OCI-LY7 (cell line): ENCODE results near the gene SERPINA4. TPM values are rescaled to one million over a fixed set of nuclear protein-coding genes. Genes with fewer than 3 reads are reported as not detected.
"Not testable (repeated sequence)": the region's sequence is repeated elsewhere in the genome, so short reads cannot be mapped to it uniquely, and the experiment has no call there.

Source experiments
- BruUV-seq: library from RNA; stranded (reverse); fragments of 400-500 nt; replicated peaks from 2 replicates; lab custom pipeline; 2021; lab: Mats Ljungman, UMichigan
- CTCF ChIA-PET: fragments of 300-600 bp; sonication (Branson Sonifier 250); formaldehyde crosslinking; loops from one replicate; lab custom pipeline; 2022; ENCODE audit warnings: antibody characterized with exemption; ENCODE audit not compliant: unreplicated experiment; lab: Charles Lee
- POLR2A ChIA-PET: fragments of 300-600 bp; sonication (Branson Sonifier 250); formaldehyde crosslinking; loops from one replicate; lab custom pipeline; 2022; ENCODE audit warnings: antibody characterized with exemption; lab: Charles Lee
- DNase-seq: peaks from one replicate; pipeline ENCODE4 v3.0.0-alpha.2; 2015; ENCODE audit warnings: low spot score
- H2AFZ ChIP-seq: fragments of 200-600 bp; sonication (generic), shearing (Covaris generic); 2 replicates; pipeline ENCODE4 v1.6.1; 2014; ENCODE audit warnings: mild to moderate bottlenecking, antibody characterized with exemption, low read length, moderate library complexity
- H3K27ac ChIP-seq: fragments of 200-600 bp; sonication (generic); 2 replicates; pipeline ENCODE4 v1.5.1; 2014; ENCODE audit warnings: mixed run types, low read depth, mild to moderate bottlenecking, moderate library complexity, low read length, inconsistent platforms; ENCODE audit not compliant: poor library complexity, severe bottlenecking
- H3K36me3 ChIP-seq: fragments of 200-600 bp; sonication (generic); 2 replicates; pipeline ENCODE4 v1.6.1; 2014; ENCODE audit warnings: mild to moderate bottlenecking, antibody characterized with exemption, low read length, moderate library complexity, mixed read lengths; ENCODE audit not compliant: insufficient read depth
- H3K4me1 ChIP-seq: fragments of 200-600 bp; sonication (generic); 2 replicates; pipeline ENCODE4 v1.5.1; 2014; ENCODE audit warnings: mild to moderate bottlenecking, low read length; ENCODE audit not compliant: insufficient read depth, poor library complexity, severe bottlenecking
- H3K4me2 ChIP-seq: fragments of 200-600 bp; sonication (generic); 2 replicates; pipeline ENCODE4 v1.6.1; 2014; ENCODE audit warnings: mild to moderate bottlenecking, low read length
- H3K4me3 ChIP-seq: fragments of 200-600 bp; sonication (generic); 2 replicates; pipeline ENCODE4 v1.5.1; 2014; ENCODE audit warnings: mild to moderate bottlenecking, low read depth, low read length; ENCODE audit not compliant: poor library complexity, severe bottlenecking
- H3K79me2 ChIP-seq: fragments of 200-600 bp; sonication (generic); 2 replicates; pipeline ENCODE4 v1.6.1; 2016; ENCODE audit warnings: low read depth, mild to moderate bottlenecking, low read length, moderate library complexity, mixed read lengths; ENCODE audit not compliant: insufficient read depth
- H3K9me2 ChIP-seq: fragments of 200-600 bp; sonication (generic); 2 replicates; pipeline ENCODE4 v1.6.1; 2016; ENCODE audit warnings: mild to moderate bottlenecking, low read length, mixed read lengths; ENCODE audit not compliant: insufficient read depth
- H3K9me3 ChIP-seq: fragments of 200-600 bp; sonication (generic); 2 replicates; pipeline ENCODE4 v1.6.1; 2014; ENCODE audit warnings: mild to moderate bottlenecking, mixed run types, low read length, mixed read lengths
- H4K20me1 ChIP-seq: fragments of 200-600 bp; sonication (generic); 2 replicates; pipeline ENCODE4 v1.6.1; 2014; ENCODE audit warnings: mild to moderate bottlenecking, antibody characterized with exemption, low read length, moderate library complexity, mixed read lengths; ENCODE audit not compliant: insufficient read depth
- CTCF ChIP-seq: fragments of 200-600 bp; sonication (generic); conservative IDR thresholded peaks from 2 replicates; pipeline ENCODE4 v1.5.1; 2014; ENCODE audit warnings: mild to moderate bottlenecking, antibody characterized with exemption, low read length, moderate library complexity, mixed read lengths
- EZH2phosphoT487 ChIP-seq: fragments of 200-600 bp; sonication (generic); IDR thresholded peaks from 2 replicates; pipeline ENCODE4 v1.6.1; 2018; ENCODE audit warnings: low read depth, borderline replicate concordance, mild to moderate bottlenecking, mixed run types, antibody characterized with exemption, low read length, moderate library complexity, mixed read lengths
- intact Hi-C: fragments of 100-400 bp; cut with micrococcal nuclease; formaldehyde crosslinking; loops from one replicate; pipeline ENCODE4 v1.10.0; 2022; ENCODE audit not compliant: unreplicated experiment
- total RNA-seq, 2 experiments: library from RNA; depleted of rRNA in 1 of 2; stranded (reverse); fragments of >200 nt in 1 of 2; shearing (Covaris generic) in 1 of 2; gene quantifications; 2 replicates each; pipeline ENCODE4 v1.2.3, GENCODE V29; 2014 to 2022

The SERPINA4 gene
- total RNA-seq, 2 experiments from 2014 or later: not detected

GRCh38 chr14:94574336-94574735, 13.1 kb downstream of the SERPINA4 start:
- no peak overlapping the region for H3K27ac ChIP-seq
- no peak overlapping the region for H3K4me2 ChIP-seq
- ChIA-PET CTCF (no interaction called here), POLR2A (no interaction called here)
- H3K79me2 ChIP-seq: no peaks in the 10 kb centered on the region
- no peak overlapping the region for H2AFZ ChIP-seq
- no peak overlapping the region for H3K4me3 ChIP-seq
- H3K36me3 ChIP-seq: no peaks in the 10 kb centered on the region
- no peaks in the 10 kb centered on the region for H4K20me1 ChIP-seq
- no peaks in the 10 kb centered on the region for H3K4me1 ChIP-seq
- no peak for DNase-seq
- BruUV-seq: no TSS peak
- H3K9me3 ChIP-seq: no peaks in the 10 kb centered on the region
- TF ChIP-seq EZH2phosphoT487 (no peak), CTCF (no peak)
- intact Hi-C loops: no loop called here
- H3K9me2 ChIP-seq: no peaks in the 10 kb centered on the region

GRCh38 chr14:94575730-94576585, 14.7 kb downstream of the SERPINA4 start:
- Histone ChIP-seq H3K79me2 (no peaks in the 10 kb centered on the region), H2AFZ (no peak overlapping the region), H4K20me1 (no peaks in the 10 kb centered on the region), H3K27ac (no peak overlapping the region), H3K9me3 (no peaks in the 10 kb centered on the region), H3K4me2 (no peak overlapping the region), H3K4me3 (no peak overlapping the region), H3K9me2 (no peaks in the 10 kb centered on the region), H3K36me3 (no peaks in the 10 kb centered on the region), H3K4me1 (no peaks in the 10 kb centered on the region)
- ChIA-PET CTCF (no interaction called here), POLR2A (no interaction called here)
- DNase-seq: no peak
- no TSS peak for BruUV-seq
- intact Hi-C loops: no loop called here
- TF ChIP-seq CTCF: no peak
- TF ChIP-seq EZH2phosphoT487: no peak

GRCh38 chr14:94577472-94577871, 16.2 kb downstream of the SERPINA4 start:
- POLR2A ChIA-PET, H3K9me3 ChIP-seq: not testable (repeated sequence)

More at GRCh38 chr14:94577472-94577871, 16.2 kb downstream of the SERPINA4 start:
- H3K4me3 ChIP-seq, H3K4me2 ChIP-seq, CTCF ChIA-PET, H2AFZ ChIP-seq, H3K79me2 ChIP-seq, H3K27ac ChIP-seq, intact Hi-C loops, H3K9me2 ChIP-seq, DNase-seq, H4K20me1 ChIP-seq, H3K4me1 ChIP-seq, H3K36me3 ChIP-seq, BruUV-seq: not testable (repeated sequence)
